ENCODE measurements around the gene ACTL10.

- no peak for TF ChIP-seq POLR2A (IDR thresholded peaks at IDR 0.05; ENCODE audit: low read depth, low read length)
- TF ChIP-seq PAX5 (IDR thresholded peaks at IDR 0.05; ENCODE audit: insufficient read depth, low read length, severe bottlenecking) = no peak
Observed at GRCh38 chr20:33662172-33662571, 4.6 kb upstream of the ACTL10 start, which contains the start of gene C20orf144.

Measured in GM12891 (cell line).